ENCODE results near the gene TSACC.

DNA sequence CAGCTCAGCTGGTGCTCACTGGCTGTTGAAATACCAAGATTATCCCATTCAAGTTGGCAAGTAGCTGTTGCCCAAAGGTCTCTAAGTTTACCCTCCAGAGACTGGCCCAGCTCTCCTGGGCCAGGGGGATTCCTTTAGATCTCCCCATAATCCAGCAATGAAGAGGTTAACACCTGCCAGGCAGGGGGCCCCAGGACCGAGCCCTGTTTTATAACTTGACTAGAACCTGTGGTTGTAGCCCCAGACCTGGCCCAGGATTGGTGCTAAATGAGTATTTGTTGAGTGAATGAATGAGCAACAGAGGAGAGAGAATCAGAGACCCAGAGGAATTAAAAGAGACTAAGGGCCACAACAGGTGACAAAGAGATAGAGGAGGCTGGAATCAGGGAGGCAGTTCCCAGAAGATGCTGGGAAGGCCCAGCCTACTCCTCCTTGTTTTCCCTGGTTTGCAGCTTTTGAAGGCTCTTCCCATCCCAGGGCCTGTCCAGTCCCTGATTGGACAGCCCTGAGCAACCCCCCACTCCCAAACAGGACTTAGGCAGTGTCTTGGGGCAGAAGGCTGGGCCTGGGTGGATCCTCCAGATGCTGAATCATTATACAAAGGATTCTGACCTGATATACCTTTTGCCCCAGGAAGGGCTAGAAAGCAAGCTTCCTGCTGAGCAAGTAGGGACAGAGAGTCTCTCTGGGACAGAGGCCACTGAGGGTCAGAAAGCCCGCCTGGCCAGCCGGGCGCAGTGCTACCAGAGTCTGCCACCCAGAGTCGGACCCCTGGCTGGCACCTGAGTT lies 28.2 kb downstream of the TSACC start:
- TF ChIP-seq POLR2A (IDR thresholded peaks at IDR 0.05; ENCODE audit: low read depth), result no peak
- TF ChIP-seq, protein P1, sequence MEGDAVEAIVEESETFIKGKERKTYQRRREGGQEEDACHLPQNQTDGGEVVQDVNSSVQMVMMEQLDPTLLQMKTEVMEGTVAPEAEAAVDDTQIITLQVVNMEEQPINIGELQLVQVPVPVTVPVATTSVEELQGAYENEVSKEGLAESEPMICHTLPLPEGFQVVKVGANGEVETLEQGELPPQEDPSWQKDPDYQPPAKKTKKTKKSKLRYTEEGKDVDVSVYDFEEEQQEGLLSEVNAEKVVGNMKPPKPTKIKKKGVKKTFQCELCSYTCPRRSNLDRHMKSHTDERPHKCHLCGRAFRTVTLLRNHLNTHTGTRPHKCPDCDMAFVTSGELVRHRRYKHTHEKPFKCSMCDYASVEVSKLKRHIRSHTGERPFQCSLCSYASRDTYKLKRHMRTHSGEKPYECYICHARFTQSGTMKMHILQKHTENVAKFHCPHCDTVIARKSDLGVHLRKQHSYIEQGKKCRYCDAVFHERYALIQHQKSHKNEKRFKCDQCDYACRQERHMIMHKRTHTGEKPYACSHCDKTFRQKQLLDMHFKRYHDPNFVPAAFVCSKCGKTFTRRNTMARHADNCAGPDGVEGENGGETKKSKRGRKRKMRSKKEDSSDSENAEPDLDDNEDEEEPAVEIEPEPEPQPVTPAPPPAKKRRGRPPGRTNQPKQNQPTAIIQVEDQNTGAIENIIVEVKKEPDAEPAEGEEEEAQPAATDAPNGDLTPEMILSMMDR (IDR thresholded peaks at IDR 0.05), result no peak

Measured in esophagus muscularis mucosa (tissue), 3 donors.